GM21367 (cell line): Measurements from ENCODE around the gene CEP97.
"Not testable (repeated sequence)": the region's sequence is repeated elsewhere in the genome, so short reads cannot be mapped to it uniquely, and the experiment has no call there.

Experiments
- ATAC-seq: cut with Tn5 transposase; IDR thresholded peaks from one replicate; pipeline ENCODE4 v1.9.1; 2021; ENCODE audit not compliant: unreplicated experiment

Gene CEP97

GRCh38 chr3:101724329-101725193 lies at the start of gene CEP97:
CEP97 (plus strand) TSS chr3:101724614; CDS start chr3:101724677, 63 bp downstream.
- peak; percentile 87 for ATAC-seq

GRCh38 chr3:101675709-101676215 lies 48.7 kb upstream of the CEP97 start:
- ATAC-seq: no peak

GRCh38 chr3:101676216-101676764 lies 48.1 kb upstream of the CEP97 start:
- peak; percentile 86 for ATAC-seq

GRCh38 chr3:101676765-101677435 lies 47.5 kb upstream of the CEP97 start, which contains the start of gene ZBTB11:
ZBTB11 (minus strand) TSS chr3:101677132; CDS start chr3:101676914, 218 bp downstream.
- peak; percentile 70 for ATAC-seq

- ATAC-seq: no peak
These were observed 46.8 kb upstream of the CEP97 start for GRCh38 chr3:101677436-101678286.

GRCh38 chr3:101678837-101679236 lies 45.6 kb upstream of the CEP97 start:
- not testable (repeated sequence) for ATAC-seq

- ATAC-seq: no peak
These were observed 43.9 kb upstream of the CEP97 start for GRCh38 chr3:101680466-101680865.

GRCh38 chr3:101685050-101685400 lies 39.4 kb upstream of the CEP97 start:
- no peak for ATAC-seq

- peak; percentile 5 for ATAC-seq
These were observed 38.5 kb upstream of the CEP97 start for GRCh38 chr3:101685870-101686307.

- no peak for ATAC-seq
These were observed 37.1 kb upstream of the CEP97 start for GRCh38 chr3:101687142-101687931.

- ATAC-seq: no peak
These were observed 35.1 kb upstream of the CEP97 start for GRCh38 chr3:101689286-101689685.

- ATAC-seq: peak; percentile 50
These were observed 33.4 kb upstream of the CEP97 start for GRCh38 chr3:101690972-101691371.

GRCh38 chr3:101691685-101692671 lies 32.4 kb upstream of the CEP97 start:
- ATAC-seq: not testable (repeated sequence)

GRCh38 chr3:101693540-101693939 lies 30.9 kb upstream of the CEP97 start:
- ATAC-seq: not testable (repeated sequence)

- ATAC-seq: not testable (repeated sequence)
These were observed 29.6 kb upstream of the CEP97 start for GRCh38 chr3:101694836-101695235.

GRCh38 chr3:101695779-101696372 lies 28.5 kb upstream of the CEP97 start:
- no peak for ATAC-seq

- no peak for ATAC-seq
These were observed 22.4 kb upstream of the CEP97 start for GRCh38 chr3:101701696-101702634.
